ENCODE results near the gene SLC6A19.

SLC6A19 gene

GRCh38 chr5:1189269-1189668 lies 12.1 kb upstream of the SLC6A19 start:
- Mint-ChIP-seq H3K36me3 (ENCODE audit: low read depth) (no peaks in the 10 kb centered on the region), H3K4me3 (no peak overlapping the region), H3K27ac (no peak overlapping the region), H3K27me3 (ENCODE audit: low read depth) (peaks cover 14% of the 10 kb centered on the region), H3K9me3 (no peaks in the 10 kb centered on the region), H3K4me1 (ENCODE audit: low read depth) (no peaks in the 10 kb centered on the region)
- DNase-seq (ENCODE audit: low spot score): no peak

- Mint-ChIP-seq H3K27me3 (ENCODE audit: low read depth) (peaks cover 14% of the 10 kb centered on the region), H3K4me3 (no peak overlapping the region), H3K9me3 (no peaks in the 10 kb centered on the region), H3K27ac (no peak overlapping the region), H3K36me3 (ENCODE audit: low read depth) (no peaks in the 10 kb centered on the region), H3K4me1 (ENCODE audit: low read depth) (no peaks in the 10 kb centered on the region)
- DNase-seq (ENCODE audit: low spot score): no peak
Observed at GRCh38 chr5:1190278-1190677, 11.1 kb upstream of the SLC6A19 start.

GRCh38 chr5:1190837-1191239 lies 10.6 kb upstream of the SLC6A19 start:
- DNase-seq (ENCODE audit: low spot score): no peak
- H3K4me1 Mint-ChIP-seq (ENCODE audit: low read depth): no peaks in the 10 kb centered on the region
- H3K36me3 Mint-ChIP-seq (ENCODE audit: low read depth): no peaks in the 10 kb centered on the region
- H3K27me3 Mint-ChIP-seq (ENCODE audit: low read depth): peaks cover 14% of the 10 kb centered on the region
- no peak overlapping the region for H3K4me3 Mint-ChIP-seq
- no peaks in the 10 kb centered on the region for H3K9me3 Mint-ChIP-seq
- H3K27ac Mint-ChIP-seq: no peak overlapping the region

- H3K4me1 Mint-ChIP-seq (ENCODE audit: low read depth): no peaks in the 10 kb centered on the region
- no peak overlapping the region for H3K27ac Mint-ChIP-seq
- DNase-seq (ENCODE audit: low spot score): no peak
- no peaks in the 10 kb centered on the region for H3K36me3 Mint-ChIP-seq (ENCODE audit: low read depth)
- H3K4me3 Mint-ChIP-seq: no peak overlapping the region
- no peaks in the 10 kb centered on the region for H3K9me3 Mint-ChIP-seq
- peaks cover 14% of the 10 kb centered on the region for H3K27me3 Mint-ChIP-seq (ENCODE audit: low read depth)
Observed at GRCh38 chr5:1192971-1193590, 8.3 kb upstream of the SLC6A19 start.

DNA sequence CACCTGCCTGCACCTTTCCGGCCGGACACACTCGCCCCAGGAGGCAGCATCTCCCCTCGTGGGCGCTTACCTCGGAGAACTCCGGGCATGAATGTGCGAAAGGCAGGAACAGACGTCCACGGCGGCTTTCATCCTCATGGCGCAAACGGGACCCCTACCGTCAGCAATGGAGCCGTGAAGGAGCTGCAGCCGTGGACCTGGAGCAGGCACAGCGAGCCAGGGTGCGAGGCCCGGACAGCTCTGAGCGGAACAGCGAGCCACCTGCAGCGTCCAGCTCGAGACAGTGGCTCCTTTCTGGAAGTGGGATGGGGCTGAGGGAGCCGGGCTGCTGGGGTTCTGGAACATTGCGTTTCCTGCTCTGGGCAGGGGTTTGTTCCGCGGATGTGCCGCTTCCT lies 7.8 kb upstream of the SLC6A19 start:
- H3K27me3 Mint-ChIP-seq (ENCODE audit: low read depth): peaks cover 14% of the 10 kb centered on the region
- no peak overlapping the region for H3K27ac Mint-ChIP-seq
- H3K9me3 Mint-ChIP-seq: no peaks in the 10 kb centered on the region
- H3K4me3 Mint-ChIP-seq: no peak overlapping the region
- DNase-seq (ENCODE audit: low spot score): no peak
- no peaks in the 10 kb centered on the region for H3K36me3 Mint-ChIP-seq (ENCODE audit: low read depth)
- no peaks in the 10 kb centered on the region for H3K4me1 Mint-ChIP-seq (ENCODE audit: low read depth)

GRCh38 chr5:1194378-1194777 lies 7.0 kb upstream of the SLC6A19 start:
- Mint-ChIP-seq H3K9me3 (no peaks in the 10 kb centered on the region), H3K4me1 (ENCODE audit: low read depth) (no peaks in the 10 kb centered on the region), H3K27me3 (ENCODE audit: low read depth) (peaks cover 13% of the 10 kb centered on the region), H3K27ac (no peak overlapping the region), H3K36me3 (ENCODE audit: low read depth) (no peaks in the 10 kb centered on the region), H3K4me3 (no peak overlapping the region)
- DNase-seq (ENCODE audit: low spot score): no peak

GRCh38 chr5:1195439-1195838 lies 6.0 kb upstream of the SLC6A19 start:
- Mint-ChIP-seq H3K4me3 (no peak overlapping the region), H3K9me3 (no peaks in the 10 kb centered on the region), H3K27ac (no peak overlapping the region), H3K4me1 (ENCODE audit: low read depth) (no peaks in the 10 kb centered on the region), H3K27me3 (ENCODE audit: low read depth) (peaks cover 9% of the 10 kb centered on the region), H3K36me3 (ENCODE audit: low read depth) (no peaks in the 10 kb centered on the region)
- no peak for DNase-seq (ENCODE audit: low spot score)

- Mint-ChIP-seq H3K27ac (no peak overlapping the region), H3K4me1 (ENCODE audit: low read depth) (no peaks in the 10 kb centered on the region), H3K36me3 (ENCODE audit: low read depth) (no peaks in the 10 kb centered on the region)
Observed at GRCh38 chr5:1195916-1196315, 5.5 kb upstream of the SLC6A19 start.

DNA sequence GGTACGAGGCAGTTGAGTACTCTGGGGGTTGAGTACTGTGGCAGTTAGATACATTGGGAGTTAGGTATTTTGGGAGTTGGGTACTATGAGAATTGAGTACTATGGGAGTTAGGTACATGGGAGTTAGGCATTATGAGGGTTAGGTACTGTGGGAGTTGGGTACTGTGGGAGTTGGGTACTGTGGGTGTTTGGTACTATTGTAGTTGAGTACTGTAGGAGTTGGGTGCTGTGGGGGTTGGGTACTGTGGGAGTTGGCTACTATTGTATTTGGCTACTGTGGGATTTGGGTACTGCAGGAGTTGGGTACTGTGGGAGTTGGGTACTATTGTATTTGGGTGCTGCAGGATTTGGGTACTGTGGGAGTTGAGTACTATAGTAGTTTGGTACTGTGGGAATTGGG lies 4.8 kb upstream of the SLC6A19 start:
- no peaks in the 10 kb centered on the region for H3K36me3 Mint-ChIP-seq (ENCODE audit: low read depth)
- DNase-seq (ENCODE audit: low spot score): no peak
- H3K27me3 Mint-ChIP-seq (ENCODE audit: low read depth): peaks cover 6% of the 10 kb centered on the region
- no peak overlapping the region for H3K27ac Mint-ChIP-seq
- H3K4me3 Mint-ChIP-seq: no peak overlapping the region
- no peaks in the 10 kb centered on the region for H3K4me1 Mint-ChIP-seq (ENCODE audit: low read depth)
- H3K9me3 Mint-ChIP-seq: no peaks in the 10 kb centered on the region

More at GRCh38 chr5:1195916-1196315, 5.5 kb upstream of the SLC6A19 start:
- Mint-ChIP-seq H3K9me3 (no peaks in the 10 kb centered on the region), H3K4me3 (no peak overlapping the region), H3K27me3 (ENCODE audit: low read depth) (peaks cover 7% of the 10 kb centered on the region)
- no peak for DNase-seq (ENCODE audit: low spot score)

DNA sequence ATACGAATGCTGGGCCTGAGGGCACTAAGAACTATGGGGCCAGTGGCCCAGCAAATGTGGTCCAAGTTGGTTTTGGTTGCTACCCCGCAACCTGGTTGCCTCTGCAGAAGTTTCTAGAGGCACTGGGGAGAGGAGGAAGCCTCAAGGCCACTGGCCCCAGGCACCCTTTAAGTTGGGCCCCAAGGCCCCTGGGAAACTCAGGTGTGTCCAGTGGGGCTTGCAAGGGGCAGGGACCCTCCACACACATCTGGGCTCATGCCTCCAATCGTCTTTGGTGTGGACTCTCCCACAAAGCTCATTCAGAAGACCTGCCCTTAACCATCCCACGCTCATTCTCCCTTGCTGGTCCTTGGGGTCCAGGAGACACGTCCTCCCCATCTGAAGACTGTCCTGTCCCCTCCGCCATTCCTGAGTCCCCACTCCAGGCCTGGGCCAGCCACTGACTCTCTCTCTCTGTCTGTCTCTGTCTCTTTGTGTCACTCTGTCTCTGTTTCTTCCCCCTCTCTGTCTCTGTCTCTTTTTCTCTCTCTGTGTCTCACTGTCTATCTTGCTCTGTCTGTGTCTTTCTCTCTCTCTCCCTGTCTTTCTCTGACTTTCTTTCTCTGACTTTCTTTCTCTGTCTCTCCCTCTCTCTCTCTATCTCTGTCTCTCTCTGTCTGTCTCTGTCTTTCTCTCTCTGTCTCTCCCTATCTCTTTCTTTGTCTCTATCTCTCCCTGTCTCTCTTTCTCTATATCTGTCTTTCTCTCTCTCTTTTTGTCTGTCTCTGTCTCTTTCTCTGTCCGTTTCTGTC lies 3.3 kb upstream of the SLC6A19 start:
- H3K4me3 Mint-ChIP-seq: no peak overlapping the region
- no peak overlapping the region for H3K27ac Mint-ChIP-seq
- peaks cover under 1% of the 10 kb centered on the region for H3K27me3 Mint-ChIP-seq (ENCODE audit: low read depth)
- DNase-seq (ENCODE audit: low spot score): no peak
- H3K36me3 Mint-ChIP-seq (ENCODE audit: low read depth): no peaks in the 10 kb centered on the region
- H3K9me3 Mint-ChIP-seq: no peaks in the 10 kb centered on the region
- H3K4me1 Mint-ChIP-seq (ENCODE audit: low read depth): no peaks in the 10 kb centered on the region

DNA sequence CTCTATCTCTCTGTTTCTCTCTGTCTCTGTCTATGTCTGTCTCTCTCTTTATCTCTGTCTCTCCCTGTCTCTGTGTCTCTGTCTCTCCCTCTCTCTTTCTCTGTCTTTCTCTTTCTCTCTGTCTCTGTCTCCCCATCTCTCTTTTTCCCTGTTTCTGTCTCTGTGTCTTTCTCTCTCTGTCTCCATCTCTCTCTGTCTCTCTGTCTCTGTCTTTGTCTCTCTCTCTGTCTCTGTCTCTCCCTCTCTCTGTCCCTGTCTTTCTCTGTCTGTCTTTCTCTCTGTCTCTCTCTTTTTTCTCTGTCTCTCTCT lies 2.1 kb upstream of the SLC6A19 start:
- no peaks in the 10 kb centered on the region for H3K27me3 Mint-ChIP-seq (ENCODE audit: low read depth)

GRCh38 chr5:1199649-1200494 lies 1.5 kb upstream of the SLC6A19 start:
- H3K4me1 Mint-ChIP-seq (ENCODE audit: low read depth): no peaks in the 10 kb centered on the region
- no peak overlapping the region for H3K4me3 Mint-ChIP-seq
- H3K9me3 Mint-ChIP-seq: no peaks in the 10 kb centered on the region
- DNase-seq (ENCODE audit: low spot score): no peak
- H3K27ac Mint-ChIP-seq: no peak overlapping the region
- no peaks in the 10 kb centered on the region for H3K27me3 Mint-ChIP-seq (ENCODE audit: low read depth)
- H3K36me3 Mint-ChIP-seq (ENCODE audit: low read depth): no peaks in the 10 kb centered on the region

More for the DNA sequence above, 2.1 kb upstream of the SLC6A19 start:
- DNase-seq (ENCODE audit: low spot score): no peak
- H3K4me1 Mint-ChIP-seq (ENCODE audit: low read depth): no peaks in the 10 kb centered on the region
- H3K4me3 Mint-ChIP-seq: no peak overlapping the region
- no peaks in the 10 kb centered on the region for H3K36me3 Mint-ChIP-seq (ENCODE audit: low read depth)
- H3K9me3 Mint-ChIP-seq: no peaks in the 10 kb centered on the region
- H3K27ac Mint-ChIP-seq: no peak overlapping the region

DNA sequence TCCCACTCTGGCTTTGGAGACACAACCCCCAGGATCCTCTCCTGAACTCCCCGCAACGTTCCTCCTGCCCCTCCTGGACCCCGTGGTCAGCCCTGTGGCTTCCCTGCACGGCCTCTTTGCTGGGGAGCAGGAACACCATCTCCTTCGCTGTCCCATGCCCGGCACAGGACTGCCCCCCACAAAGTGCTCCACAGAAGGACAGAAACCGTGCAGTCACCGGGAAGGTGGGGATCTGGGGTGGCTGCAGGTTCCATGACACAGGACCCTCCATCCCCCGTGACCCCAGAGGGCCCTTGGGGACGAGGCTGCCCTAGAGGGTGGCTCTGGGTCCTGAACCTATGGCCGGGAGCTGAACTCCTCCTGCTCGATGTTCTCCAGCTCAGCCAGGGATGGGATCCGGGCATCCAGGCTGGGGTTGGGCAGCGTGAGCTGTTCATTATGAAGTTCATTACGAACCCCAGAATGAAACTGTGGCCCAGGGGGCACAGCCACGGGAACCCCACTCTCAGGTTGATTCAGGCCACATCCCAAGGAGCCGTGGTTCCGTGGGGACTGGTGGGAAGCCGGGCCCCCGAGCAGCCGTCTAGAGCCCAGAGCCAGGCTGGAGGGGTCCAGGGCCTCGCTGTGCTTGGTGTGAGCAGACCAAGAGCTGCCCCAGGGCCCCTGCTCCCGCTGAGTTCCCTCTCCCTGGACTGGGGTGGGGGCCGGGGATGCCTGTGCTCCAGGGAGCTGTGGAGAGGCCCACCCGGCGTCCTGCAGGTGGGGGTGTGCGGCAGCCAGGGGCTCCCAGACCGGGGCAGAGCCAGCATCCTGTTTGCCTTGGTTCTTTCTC lies 684 bp upstream of the SLC6A19 start:
- H3K4me3 Mint-ChIP-seq: no peak overlapping the region
- no peak overlapping the region for H3K27ac Mint-ChIP-seq
- H3K9me3 Mint-ChIP-seq: no peaks in the 10 kb centered on the region
- no peaks in the 10 kb centered on the region for H3K36me3 Mint-ChIP-seq (ENCODE audit: low read depth)
- H3K27me3 Mint-ChIP-seq (ENCODE audit: low read depth): no peaks in the 10 kb centered on the region
- H3K4me1 Mint-ChIP-seq (ENCODE audit: low read depth): no peaks in the 10 kb centered on the region
- no peak for DNase-seq (ENCODE audit: low spot score)
